GM12873 (cell line): ENCODE data around the gene SNORC.

Source experiments
- TF ChIP-seq, protein P1 (sequence below): IDR thresholded peaks from 2 replicates; pipeline ENCODE4 v1.5.1; 2012; ENCODE audit warnings: low read depth, mild to moderate bottlenecking, moderate library complexity, low read length, control low read depth; ENCODE audit not compliant: insufficient read depth; ENCODE audit errors: missing control alignments

Gene SNORC

DNA sequence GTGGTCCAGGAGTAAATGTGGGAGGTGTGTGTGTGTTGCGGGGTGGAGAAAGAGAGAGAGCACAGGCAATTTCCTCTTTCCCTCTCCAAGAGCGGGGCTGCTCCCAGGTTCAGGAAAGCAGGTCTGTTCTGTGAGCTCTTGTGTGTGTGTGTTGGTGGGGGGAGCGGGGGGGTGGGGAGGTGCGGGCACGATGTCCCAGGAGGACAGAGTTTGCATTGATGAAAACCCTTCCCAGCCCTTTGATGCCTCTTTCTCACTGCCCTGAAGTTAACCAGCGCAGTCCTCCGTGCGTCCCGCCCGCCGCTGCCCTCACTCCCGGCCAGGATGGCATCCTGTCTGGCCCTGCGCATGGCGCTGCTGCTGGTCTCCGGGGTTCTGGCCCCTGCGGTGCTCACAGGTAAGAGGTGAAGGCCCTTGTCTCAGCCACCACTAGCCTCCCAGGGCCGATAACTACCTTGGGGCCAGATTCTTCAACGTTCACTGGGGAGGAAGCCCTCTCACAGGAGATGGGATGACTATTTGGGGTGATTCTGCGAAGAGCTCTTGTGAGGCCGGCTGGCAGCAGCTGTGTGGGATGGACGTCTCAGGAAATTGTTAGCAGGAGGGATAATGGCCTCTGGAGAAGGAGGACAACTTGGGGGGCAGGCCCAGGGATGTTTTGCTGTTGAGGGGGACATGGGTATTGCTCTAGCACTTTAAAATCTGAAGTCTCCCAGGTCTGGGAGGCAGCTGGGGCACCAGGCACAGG lies at the start of gene SNORC:
Gene SNORC (plus strand): TSS at position 247 of the 748 bp plus-strand sequence. CDS start 78 bp downstream, at position 325.
- TF ChIP-seq, protein P1, sequence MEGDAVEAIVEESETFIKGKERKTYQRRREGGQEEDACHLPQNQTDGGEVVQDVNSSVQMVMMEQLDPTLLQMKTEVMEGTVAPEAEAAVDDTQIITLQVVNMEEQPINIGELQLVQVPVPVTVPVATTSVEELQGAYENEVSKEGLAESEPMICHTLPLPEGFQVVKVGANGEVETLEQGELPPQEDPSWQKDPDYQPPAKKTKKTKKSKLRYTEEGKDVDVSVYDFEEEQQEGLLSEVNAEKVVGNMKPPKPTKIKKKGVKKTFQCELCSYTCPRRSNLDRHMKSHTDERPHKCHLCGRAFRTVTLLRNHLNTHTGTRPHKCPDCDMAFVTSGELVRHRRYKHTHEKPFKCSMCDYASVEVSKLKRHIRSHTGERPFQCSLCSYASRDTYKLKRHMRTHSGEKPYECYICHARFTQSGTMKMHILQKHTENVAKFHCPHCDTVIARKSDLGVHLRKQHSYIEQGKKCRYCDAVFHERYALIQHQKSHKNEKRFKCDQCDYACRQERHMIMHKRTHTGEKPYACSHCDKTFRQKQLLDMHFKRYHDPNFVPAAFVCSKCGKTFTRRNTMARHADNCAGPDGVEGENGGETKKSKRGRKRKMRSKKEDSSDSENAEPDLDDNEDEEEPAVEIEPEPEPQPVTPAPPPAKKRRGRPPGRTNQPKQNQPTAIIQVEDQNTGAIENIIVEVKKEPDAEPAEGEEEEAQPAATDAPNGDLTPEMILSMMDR = no peak

DNA sequence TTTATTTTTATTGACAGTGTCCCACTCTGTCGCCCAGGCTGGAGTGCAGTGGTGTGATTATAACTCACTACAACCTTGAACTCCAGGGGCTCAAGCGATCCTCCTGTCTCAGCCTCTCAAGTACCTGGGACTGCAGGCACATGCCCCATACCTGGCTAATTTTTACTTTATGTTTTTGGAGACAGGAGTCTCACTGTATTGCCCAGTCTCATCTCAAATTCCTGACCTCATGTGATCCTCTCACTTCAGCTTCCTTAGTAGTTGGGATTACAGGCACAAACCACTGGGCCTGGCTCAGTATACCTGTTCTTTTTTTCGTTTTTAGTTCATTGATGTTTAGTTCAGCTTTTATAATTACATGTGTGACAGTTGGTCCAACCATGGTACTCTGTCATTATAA lies 40.1 kb upstream of the SNORC start:
- TF ChIP-seq, protein P1 = no peak

DNA sequence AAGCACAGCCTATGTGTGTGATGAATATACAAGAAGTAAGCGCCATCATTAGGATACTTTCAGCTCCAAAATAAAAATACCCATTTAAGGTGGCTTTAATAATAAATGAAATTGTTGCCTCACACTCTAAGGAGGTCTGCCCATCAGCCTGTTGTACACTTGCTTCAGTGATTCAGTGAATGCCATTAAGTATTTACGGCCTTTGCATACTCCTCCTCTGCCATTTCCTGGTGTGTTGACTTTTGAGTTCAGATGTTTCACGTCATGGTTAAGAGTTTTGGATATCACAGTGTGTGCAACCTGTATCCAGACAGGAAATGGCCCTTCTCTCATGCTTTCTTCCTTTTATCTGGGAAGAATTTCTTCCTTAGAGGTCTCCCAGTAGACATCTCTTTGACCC lies 38.6 kb upstream of the SNORC start:
- TF ChIP-seq, protein P1 = no peak

DNA sequence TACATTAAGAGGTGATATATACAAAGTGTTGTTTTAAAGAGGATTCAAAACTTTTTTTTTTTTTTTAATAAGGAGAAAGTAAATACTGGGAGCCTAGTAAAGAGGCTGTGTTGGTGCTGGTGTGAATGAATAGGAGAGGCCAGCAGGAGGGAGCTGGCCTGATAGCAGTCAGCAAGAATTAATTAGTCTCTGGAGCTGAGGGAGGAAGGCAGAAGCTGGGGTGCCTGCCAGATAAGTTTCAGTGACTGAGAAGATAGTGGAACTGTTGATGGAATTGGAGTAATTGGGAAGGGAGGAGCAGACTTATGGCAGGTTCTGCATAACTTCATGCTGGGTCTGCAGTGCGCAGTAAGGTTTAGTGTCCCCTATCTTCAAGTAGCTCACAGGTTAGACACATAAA lies 36.2 kb upstream of the SNORC start:
- TF ChIP-seq, protein P1 = no peak

DNA sequence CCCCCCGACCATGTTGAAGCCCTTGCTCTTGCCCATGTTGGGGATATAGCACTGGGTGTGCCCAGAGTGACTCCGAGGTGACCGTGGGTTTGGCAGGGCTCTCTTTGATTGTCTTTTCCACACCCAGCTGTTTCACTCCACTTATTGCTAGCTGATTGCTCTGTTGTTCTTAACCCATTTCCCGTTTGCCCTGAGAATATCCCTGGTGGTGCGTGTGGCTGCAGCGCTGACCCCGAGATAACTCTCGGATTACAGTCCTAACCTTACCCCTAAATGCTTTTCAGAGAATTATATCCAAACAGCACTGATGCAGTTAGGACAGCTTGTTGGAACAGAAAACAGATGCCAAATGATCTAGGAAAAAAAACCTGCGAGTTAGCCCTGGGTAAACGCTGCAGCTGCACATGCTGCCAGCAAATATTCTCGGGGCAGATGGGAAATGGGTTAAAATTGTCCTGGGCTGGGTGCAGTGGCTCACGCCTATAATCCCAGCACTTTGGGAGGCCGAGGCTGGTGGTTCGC lies 34.3 kb upstream of the SNORC start:
- TF ChIP-seq, protein P1 = no peak

DNA sequence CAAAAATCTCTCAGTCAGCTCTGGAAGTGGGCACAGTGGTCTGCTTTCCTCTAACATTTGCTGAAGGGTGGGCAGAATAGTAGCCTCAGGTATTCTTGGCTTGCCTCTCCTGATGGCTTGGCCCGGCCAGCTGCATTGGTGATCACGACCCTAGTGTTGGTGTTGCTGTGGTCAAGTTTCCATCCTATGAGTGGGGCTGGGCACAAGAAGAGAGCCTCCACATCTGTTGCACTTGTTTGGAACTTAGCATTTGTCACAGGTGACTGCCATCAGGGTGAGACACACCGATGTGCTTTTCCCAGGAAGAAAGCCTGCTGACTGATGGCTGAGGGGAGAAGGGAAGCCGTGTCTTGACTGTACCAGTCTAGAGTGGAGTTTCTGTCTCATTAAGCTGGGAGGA lies 33.1 kb upstream of the SNORC start:
- TF ChIP-seq, protein P1 = no peak

DNA sequence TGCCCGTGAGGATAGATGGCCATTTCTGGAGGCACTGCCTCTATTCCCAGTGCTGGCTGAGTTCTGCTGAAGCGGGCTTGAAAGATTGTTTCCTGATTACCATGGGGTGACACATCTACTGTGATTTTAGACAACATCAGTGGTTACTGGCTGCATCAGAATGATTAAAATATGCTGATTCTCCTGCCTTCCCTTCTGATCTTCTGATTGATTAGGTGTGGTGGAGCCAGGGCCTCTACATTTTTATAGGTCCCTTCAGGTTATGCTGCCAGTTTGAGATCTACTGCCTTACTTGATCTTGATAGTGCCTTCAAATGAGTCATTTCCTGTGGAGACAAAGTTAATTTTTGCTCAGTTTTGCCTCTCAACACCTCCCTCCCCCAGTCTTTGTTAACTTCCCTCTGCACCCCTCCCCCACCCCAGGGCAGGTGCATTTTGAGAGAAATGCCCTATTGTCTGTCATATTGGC lies 31.6 kb upstream of the SNORC start:
- TF ChIP-seq, protein P1 = no peak
